RCC 7860 (cell line): Measurements from ENCODE around the gene KCTD5.
"Not testable (repeated sequence)": the region's sequence is repeated elsewhere in the genome, so short reads cannot be mapped to it uniquely, and the experiment has no call there.

Experiments used
- DNase-seq: peaks from one replicate; pipeline ENCODE4 v3.0.0-alpha.2; 2015; ENCODE audit warnings: low spot score
- FAIRE-seq: peaks from 2 replicates; lab custom pipeline; 2012; peaks lifted over from hg19 to GRCh38; lab: Jason Lieb, UNC

The KCTD5 gene, protein sequence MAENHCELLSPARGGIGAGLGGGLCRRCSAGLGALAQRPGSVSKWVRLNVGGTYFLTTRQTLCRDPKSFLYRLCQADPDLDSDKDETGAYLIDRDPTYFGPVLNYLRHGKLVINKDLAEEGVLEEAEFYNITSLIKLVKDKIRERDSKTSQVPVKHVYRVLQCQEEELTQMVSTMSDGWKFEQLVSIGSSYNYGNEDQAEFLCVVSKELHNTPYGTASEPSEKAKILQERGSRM

DNA sequence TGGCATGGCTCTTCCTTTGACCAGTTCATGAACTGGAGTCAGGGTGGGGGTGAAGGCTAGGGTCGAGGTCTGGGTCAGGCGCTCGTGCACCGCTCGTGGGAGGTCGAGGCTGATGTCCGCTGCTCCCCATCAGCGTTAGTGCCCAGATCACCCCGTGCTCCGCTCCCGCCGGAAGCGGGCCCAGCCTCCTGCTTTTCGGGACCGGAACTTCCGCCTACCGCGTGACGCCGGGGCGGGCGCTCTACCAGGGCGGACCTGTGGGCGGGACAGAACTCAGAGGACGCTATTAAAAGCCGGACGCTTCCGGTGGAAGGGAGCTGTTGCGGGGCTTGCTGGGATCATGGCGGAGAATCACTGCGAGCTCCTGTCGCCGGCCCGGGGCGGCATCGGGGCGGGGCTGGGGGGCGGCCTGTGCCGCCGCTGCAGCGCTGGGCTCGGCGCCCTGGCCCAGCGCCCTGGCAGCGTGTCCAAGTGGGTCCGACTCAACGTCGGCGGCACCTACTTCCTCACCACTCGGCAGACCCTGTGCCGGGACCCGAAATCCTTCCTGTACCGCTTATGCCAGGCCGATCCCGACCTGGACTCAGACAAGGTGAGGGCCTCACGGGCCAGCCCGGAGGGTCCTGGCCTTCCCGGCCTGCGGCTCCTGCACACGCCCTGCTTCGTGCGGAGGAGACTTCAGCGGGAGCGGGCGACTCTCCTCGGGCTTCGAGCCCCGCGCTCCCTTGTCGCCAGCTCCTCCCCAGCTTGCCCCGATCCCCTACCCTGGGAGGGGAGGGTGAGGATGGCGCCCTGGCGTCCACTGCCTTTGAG, at the start of gene KCTD5:
TSS of gene KCTD5 (plus strand) at position 315 of the 813 bp plus-strand sequence. CDS start at position 341, 26 bp downstream.
- FAIRE-seq, result no peak
- DNase-seq, result peak; percentile 87

DNA sequence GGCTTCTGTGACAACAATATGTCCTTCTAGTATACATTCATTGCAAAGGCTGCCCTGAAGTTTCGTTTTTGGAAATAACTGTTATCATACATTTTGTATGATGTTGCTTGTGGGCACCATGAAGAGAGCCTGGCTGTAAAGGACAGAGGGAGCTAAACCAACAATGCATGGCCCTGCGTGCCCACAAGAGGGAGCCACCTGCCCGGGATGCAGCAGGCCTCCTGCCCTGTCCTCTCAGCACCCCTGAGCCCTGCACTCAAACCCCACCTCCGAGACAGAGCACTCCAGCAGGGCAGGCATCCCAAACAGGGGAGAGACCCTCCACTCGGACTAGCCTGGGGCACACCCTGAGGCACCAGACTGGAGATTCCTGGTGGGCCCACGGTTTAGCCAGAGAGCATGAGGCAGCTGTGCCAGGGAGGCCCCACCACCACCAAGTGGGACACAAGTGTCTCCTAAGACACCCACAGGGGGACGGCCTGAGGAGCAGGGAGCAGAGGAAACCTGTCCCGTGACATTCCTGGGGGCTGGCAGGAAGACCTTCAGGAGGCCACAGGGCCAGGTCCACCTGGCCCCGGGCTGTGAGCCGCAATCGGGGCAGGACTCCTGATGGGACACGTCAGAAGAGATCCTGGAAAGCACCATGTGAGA, 43.1 kb upstream of the KCTD5 start:
- DNase-seq, FAIRE-seq: not testable (repeated sequence)

DNA sequence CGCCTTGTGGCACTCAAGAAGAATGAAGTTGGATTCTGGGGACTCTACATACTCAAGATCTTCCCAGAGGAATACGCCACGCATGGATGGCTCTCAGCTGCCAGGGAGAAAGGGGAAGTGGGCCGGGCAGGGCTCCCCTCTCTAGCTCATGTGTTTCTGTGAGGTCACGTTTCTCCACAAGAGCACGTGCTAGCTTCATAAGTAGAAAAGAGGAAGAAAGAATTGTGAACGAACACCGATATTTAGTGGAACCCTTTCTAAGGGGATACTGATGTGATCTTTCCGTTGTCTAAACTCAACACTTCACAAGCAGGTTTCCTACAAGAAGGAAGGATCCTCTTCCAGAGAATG, 42.6 kb upstream of the KCTD5 start:
- not testable (repeated sequence) for FAIRE-seq, DNase-seq

DNA sequence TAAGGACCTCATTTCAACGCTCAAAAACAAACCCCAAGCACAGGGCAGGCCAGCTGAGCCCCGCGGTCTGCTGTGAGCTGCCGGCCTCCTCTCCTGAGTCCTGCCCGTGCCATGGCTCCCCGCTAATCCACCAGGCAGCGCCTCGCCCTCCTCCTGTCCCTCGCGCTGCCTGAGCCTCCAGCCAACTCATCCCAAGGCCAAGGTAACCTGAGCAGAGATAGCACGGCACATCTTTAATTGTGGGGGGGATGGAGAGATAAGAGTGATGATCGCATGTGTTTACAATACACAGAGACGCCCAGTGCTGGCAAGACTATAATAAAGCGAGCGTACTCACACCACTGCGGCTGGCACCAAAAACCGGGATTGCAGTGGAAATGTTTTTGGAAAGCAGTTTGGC, 39.8 kb upstream of the KCTD5 start:
- not testable (repeated sequence) for FAIRE-seq, DNase-seq

DNA sequence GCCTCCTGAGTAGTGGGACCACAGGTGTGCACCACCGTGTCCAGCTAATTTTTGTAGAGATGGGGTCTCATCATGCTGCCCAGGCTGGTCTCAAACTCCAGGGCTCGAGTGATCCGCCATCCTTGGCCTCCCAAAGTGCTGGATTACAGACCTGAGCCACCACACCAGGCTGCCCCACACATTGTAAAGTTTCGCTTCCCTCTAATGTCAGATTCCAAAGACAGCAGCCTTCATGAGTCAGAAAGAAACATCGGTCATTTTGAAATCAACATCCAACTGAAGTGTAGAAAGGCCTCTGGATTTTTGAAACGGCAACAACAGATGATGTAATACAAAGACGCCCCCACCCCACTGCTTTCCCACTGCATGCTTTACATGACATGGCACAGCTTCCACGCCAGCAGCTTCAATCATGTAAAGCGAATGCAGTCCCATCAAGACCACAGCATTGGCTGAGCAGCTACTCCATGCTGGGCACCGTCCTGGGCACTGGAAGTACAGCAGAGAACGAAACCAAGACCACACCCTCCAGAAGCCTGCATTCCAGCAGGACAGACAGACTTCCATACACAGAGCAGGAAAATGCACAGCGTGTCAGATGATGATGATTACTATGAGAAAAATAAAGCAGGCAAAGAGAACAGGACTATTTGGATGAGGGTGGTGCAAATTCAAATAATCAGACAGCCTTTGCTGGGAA, 37.4 kb upstream of the KCTD5 start:
- DNase-seq, FAIRE-seq: not testable (repeated sequence)

DNA sequence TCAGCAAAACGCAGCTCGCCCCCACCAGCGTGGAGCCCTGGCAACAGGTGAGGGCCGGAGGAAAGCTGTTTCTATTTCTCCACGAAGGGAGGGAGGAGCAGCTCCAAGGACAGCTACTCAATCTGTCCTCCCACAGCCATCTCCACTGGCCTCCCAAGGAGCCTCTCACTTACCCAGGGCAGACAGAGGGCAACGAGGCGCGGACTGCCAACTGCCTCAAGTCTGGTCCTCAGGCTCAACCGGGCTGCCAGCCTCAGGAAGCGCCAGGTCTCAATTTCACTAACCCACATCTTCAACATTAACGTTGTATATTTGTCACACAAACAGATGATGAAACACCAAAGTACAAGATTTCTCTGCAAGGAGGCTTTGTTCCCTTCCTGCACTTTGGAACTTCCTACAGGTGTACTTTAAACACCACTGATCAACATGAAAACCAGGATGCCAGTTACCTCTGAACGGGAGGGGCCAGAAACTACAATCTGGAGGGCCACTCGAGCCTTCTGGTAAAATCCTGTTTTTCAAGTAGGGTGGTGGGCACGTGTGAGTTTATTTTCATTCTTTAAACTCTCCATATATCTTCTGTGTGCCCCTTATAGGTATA, 31.0 kb upstream of the KCTD5 start:
- FAIRE-seq, DNase-seq: not testable (repeated sequence)

DNA sequence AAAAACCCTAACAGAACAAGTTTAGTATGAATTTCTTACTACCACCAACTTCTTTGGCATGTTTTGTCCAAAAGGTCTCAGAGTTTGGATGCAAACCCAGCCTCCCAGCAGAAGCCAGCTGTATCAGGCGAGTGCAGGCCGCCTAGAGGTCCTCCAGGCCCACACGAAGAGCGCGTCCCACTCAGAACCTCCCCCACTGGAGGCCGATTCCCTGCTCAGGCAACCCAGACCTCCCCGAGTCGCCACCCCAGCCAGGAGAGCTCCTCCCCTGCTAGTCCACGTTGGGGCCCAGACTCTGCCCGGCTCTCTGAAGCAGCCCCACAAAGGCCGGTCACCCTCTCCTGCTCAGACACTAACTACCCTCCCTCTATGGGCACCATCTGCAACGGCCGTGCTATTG, 28.4 kb upstream of the KCTD5 start:
- not testable (repeated sequence) for DNase-seq, FAIRE-seq

DNA sequence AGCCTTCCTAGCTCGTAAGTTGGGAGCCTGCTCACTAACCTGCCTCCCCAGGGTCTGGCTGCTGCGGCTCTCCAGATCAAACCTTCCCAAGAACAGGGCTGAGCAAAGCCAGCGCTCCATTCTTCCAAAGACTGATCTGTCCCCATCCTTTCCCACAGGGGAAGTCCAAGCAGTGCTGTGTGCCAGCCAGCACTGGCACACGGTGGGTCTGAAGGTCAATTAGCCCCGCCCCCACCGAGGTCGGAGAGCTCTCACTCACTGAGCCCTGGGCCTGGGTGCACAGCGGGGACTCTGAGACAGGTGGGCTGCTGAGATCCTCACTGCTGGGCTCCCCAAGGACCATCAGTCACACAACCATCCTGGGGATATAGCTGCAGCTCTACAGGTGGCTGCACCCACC, 27.4 kb upstream of the KCTD5 start:
- not testable (repeated sequence) for FAIRE-seq, DNase-seq

DNA sequence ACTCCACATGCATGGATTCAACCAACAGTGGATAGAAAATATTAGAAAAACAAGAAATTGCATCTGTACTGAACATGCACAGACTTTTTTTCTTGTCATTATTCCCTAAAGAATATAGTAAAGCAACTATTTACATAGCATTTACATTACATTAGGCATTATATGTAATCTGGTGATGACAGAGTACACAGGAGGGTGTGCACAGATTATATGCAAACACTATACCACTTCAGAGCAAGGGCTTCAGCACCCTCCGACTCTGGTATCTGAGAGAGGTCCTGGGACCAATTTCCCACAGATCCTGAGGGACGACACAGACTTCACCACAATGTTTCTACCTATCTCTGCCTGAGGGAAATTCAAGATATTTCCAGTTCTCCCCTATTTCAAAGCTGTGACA, 25.3 kb upstream of the KCTD5 start:
- FAIRE-seq (no peak), DNase-seq (no peak)

DNA sequence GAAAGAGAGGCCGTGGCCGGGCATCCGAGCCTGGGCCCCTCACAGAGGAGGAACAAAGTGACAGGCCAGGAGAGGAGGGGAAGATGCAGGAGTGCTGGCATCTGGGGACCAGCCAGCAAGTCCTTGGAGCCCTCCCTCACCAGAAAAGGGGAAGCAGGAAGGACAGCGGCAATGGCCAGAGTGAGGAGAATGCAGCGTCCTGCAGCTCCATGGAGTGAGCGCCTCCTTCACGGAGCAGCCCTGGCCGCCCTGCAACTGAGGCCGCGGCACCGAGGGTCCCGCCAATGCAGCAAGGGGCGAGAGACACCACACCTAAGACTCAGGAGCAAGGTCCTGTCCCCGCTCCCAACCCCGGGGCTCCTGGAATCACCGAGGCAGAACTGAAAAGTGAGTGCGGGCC, 24.5 kb upstream of the KCTD5 start:
- not testable (repeated sequence) for FAIRE-seq, DNase-seq

DNA sequence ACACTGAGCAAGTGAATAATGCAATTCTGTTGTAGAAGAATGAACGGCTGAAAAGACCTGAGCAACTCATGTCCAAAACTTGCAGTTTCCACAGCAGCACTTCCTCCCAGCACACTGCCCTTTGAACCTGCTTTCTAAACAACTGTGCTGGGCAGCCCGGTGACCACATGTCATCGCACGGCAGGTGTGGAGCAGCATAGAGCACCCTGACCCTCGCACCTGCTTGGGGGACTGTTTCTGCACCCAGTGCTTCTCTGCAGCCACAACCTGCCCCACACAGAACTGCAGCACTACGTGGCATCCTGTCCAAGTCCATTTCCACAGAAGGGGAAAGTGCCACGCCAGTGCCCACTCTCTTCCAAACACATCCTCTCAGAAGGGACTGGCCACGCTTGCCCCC, 22.8 kb upstream of the KCTD5 start:
- DNase-seq, FAIRE-seq: not testable (repeated sequence)

DNA sequence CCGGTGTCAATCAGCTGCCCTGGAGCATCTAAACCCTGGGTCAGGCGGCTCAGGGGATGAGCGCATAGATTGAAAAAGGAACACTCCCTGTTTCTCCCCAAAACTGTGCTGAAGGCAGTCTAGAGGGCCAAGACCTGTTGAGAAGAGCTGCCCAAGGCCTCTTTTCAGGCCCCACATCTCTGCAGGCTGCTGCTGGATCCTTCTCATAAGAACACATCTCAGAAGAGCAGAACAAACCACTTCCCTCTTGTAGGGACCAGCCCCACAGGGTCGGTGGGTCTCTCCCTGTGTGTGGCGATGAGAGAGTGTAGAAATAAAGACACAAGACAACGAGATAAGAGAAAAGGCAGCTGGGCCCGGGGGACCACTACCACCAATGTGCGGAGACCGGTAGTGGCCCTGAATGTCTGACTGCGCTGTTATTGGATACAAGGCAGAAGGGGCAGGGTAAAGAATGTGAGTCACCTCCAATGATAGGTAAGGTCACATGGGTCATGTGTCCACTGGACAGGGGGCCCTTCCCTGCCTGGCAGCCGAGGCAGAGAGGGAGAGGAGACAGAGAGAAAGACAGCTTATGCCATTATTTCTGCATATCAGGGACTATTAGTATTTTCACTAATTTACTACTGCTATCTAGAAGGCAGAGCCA, 22.2 kb upstream of the KCTD5 start:
- not testable (repeated sequence) for DNase-seq, FAIRE-seq

DNA sequence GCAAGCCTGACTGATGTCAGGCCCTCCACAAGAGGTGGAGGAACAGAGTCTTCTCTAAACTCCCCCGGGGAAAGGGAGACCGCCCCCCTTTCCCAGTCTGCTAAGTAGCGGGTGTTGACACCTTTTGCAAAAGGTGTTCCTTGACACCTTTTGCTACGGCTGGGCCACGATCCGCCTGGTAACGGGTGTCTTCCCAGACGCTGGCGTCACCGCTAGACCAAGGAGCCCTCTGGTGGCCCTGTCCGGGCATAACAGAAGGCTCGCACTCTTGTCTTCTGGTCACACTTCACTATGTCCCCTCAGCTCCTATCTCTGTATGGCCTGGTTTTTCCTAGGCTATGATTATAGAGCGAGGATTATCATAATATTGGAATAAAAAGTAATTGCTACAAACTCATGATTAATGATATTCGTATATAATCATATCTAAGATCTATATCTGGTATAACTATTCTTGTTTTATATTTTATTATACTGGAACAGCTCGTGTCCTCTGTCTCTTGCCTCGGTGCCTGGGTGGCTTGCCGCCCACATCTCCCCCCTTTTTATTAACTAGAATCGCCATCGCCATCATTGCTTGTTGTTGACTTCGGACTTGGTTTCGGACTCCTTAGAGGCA, 21.5 kb upstream of the KCTD5 start:
- FAIRE-seq, DNase-seq: not testable (repeated sequence)

DNA sequence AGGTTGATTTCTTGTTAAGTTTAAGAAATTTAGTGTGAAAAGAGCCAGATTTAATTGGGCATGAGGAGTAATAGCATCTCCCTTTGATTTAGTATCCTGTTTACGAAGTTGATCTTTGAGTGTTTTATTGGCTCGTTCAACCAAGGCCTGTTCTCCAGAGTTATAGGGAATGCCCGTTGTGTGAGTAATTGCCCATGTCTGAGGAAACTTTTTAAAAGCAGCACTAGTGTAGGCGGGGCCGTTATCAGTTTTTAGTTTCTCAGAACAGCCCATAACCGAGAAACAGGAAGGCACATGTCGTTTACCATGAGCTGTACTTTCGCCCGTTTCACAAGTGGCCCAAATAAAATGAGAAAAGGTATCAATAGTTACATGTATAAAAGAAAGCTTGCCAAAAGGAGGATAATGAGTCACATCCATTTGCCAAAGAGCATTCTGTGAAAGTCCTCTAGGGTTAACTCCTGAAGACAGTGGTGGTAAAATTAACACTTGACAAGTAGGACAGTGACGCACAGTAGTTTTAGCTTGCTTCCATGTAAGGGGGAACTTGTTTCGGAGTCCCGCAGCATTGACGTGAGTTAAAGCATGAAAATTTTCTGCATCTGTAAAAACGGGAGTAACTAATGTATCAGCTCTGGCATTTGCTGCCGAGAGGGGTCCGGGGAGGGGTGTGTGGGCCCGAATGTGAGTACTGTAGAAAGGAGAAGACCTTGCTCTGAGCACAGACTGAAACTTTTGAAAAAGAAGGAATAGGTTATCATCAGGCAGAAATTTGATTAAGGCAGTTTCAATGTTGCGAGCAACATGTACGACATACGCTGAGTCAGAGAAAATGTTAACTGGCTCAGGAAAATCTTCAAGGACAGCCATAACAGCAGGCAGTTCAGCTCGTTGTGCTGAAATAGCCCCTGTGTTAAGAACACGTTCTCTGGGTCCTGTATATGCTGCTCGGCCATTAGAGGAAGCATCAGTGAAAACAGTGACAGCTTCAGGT, 18.5 kb upstream of the KCTD5 start:
- no peak for DNase-seq
- no peak for FAIRE-seq

DNA sequence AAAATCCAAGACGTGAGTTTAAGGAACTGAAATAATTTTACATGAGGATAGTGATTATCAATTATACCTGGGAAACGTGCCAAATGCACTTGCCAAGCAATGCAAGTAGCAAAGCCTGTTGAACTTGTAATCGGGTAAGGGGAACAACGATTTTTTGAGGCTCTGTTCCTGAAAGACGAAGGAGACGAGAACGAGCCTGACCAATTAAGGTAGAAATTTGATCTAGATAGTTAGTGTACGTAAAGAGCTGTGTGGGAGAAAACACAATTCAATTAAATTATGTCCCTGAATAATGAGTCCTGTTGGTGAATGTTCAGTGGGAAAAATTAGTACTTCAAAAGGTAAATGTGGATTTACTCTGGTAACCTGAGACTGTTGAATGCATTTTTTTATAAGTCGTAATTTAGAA, 17.7 kb upstream of the KCTD5 start:
- FAIRE-seq, result no peak

DNA sequence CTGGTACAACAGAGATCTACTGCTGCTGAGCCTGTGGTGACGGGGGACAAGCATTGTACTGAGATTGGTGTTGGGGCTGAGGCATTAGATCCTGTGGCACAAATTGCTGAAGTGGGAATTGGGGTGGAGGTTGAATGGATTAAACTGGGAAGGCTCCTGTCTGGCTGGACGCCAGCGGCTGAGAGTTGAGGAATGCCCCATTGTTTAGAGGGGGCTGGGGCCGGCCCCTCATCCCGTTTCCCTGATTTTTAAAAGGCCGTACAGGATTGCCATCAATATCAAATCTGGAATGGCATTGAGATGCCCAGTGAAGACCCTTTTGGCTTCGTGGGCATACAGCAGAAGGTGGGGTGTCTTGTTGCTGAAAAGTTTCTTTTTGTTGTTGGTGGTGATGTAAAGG, 15.7 kb upstream of the KCTD5 start:
- FAIRE-seq, DNase-seq: not testable (repeated sequence)

More for the DNA sequence above, 17.7 kb upstream of the KCTD5 start:
- DNase-seq, result no peak

DNA sequence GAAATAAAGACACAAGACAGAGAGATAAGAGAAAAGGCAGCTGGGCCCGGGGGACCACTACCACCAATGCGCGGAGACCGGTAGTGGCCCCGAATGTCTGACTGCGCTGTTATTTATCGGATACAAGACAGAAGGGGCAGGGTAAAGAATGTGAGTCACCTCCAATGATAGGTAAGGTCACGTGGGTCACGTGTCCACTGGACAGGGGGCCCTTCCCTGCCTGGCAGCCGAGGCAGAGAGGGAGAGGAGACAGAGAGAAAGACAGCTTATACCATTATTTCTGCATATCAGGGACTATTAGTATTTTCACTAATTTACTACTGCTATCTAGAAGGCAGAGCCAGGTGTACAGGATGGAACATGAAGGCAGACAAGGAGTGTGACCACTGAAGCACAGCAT, 12.7 kb upstream of the KCTD5 start:
- not testable (repeated sequence) for DNase-seq, FAIRE-seq

DNA sequence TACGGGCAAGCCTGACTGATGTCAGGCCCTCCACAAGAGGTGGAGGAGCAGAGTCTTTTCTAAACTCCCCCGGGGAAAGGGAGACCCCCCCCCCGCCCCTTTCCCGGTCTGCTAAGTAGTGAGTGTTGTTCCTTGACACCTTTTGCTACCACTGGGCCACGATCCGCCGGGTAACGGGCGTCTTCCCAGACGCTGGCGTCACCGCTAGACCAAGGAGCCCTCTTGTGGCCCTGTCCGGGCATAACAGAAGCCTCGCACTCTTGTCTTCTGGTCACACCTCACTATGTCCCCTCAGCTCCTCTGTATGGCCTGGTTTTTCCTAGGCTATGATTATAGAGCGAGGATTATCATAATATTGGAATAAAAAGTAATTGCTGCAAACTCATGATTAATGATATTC, 12.3 kb upstream of the KCTD5 start:
- not testable (repeated sequence) for FAIRE-seq
- DNase-seq, result peak; percentile 34
